ENCODE data around the gene IRF2BP2. TPM values are rescaled to one million over a fixed set of nuclear protein-coding genes. Genes with fewer than 3 reads are reported as not detected.

The IRF2BP2 gene
- total RNA-seq, 4 donors from 2014 or later, result 71.4 to 107 (median 93.8) TPM

GRCh38 chr1:234617986-234618736 is 8.2 kb upstream of the IRF2BP2 start:
- peaks cover 0 to 77% (median 50%) of the 10 kb centered on the region in 4 donors for H3K4me1 ChIP-seq
- no peaks in the 10 kb centered on the region for H3K27me3 ChIP-seq
- H3K36me3 ChIP-seq, result no peaks in the 10 kb centered on the region
- no peak for TF ChIP-seq POLR2A (IDR thresholded peaks at IDR 0.05)
- TF ChIP-seq CTCF (IDR thresholded peaks at IDR 0.05), result no peak
- TF ChIP-seq EP300 (IDR thresholded peaks at IDR 0.05), result peak in 1 of 2 donors; percentile 52
- no peak for DNase-seq (ENCODE audit: low spot score in 2 of 2)
- H3K9me3 ChIP-seq, result no peaks in the 10 kb centered on the region
- H3K27ac ChIP-seq, result peak overlapping the region; percentile 18 to 100 (median 67)
- 48 to 50% methylated on average over 7 of the region's 7 CpGs for WGBS, 2 donors
- no peak overlapping the region for H3K4me3 ChIP-seq

- no peaks in the 10 kb centered on the region for H3K36me3 ChIP-seq
- H3K4me3 ChIP-seq, result no peak overlapping the region
- H3K9me3 ChIP-seq, result no peaks in the 10 kb centered on the region
- peak in 1 of 2 donors; percentile 28 for DNase-seq (ENCODE audit: low spot score in 2 of 2)
- TF ChIP-seq CTCF (IDR thresholded peaks at IDR 0.05) (peak in 2 of 5 experiments; percentile 31 to 34), EP300 (IDR thresholded peaks at IDR 0.05) (peak; percentile 43 to 87), POLR2A (IDR thresholded peaks at IDR 0.05) (no peak)
- no peaks in the 10 kb centered on the region for H3K27me3 ChIP-seq
- 52 to 59% methylated on average over 14 of the region's 14 CpGs for WGBS, 2 donors
- peaks cover 0 to 85% (median 53%) of the 10 kb centered on the region in 4 donors for H3K4me1 ChIP-seq
- H3K27ac ChIP-seq, result peak overlapping the region; percentile 18 to 100 (median 67)
Observed at GRCh38 chr1:234617131-234617985, 7.4 kb upstream of the IRF2BP2 start.

- Histone ChIP-seq H3K4me1 (peaks cover 0 to 89% (median 60%) of the 10 kb centered on the region in 4 donors), H3K36me3 (no peaks in the 10 kb centered on the region), H3K9me3 (no peaks in the 10 kb centered on the region), H3K27me3 (no peaks in the 10 kb centered on the region), H3K4me3 (no peak overlapping the region), H3K27ac (peak overlapping the region; percentile 18 to 100 (median 62))
- 9 to 15% methylated on average over 2 of the region's 2 CpGs for WGBS, 2 donors
- TF ChIP-seq CTCF (IDR thresholded peaks at IDR 0.05) (no peak), POLR2A (IDR thresholded peaks at IDR 0.05) (no peak), EP300 (IDR thresholded peaks at IDR 0.05) (no peak)
- no peak for DNase-seq (ENCODE audit: low spot score in 2 of 2)
Observed at GRCh38 chr1:234616644-234617043, 6.7 kb upstream of the IRF2BP2 start.

- Histone ChIP-seq H3K27me3 (no peaks in the 10 kb centered on the region), H3K36me3 (no peaks in the 10 kb centered on the region), H3K4me3 (no peak overlapping the region), H3K4me1 (peaks cover 0 to 75% (median 56%) of the 10 kb centered on the region in 4 donors), H3K9me3 (no peaks in the 10 kb centered on the region), H3K27ac (peak overlapping the region; percentile 95 to 100 (median 99))
- WGBS, 2 donors, result 19 to 21% methylated on average over 2 of the region's 2 CpGs
- no peak for DNase-seq (ENCODE audit: low spot score in 2 of 2)
- TF ChIP-seq EP300 (IDR thresholded peaks at IDR 0.05) (no peak), POLR2A (IDR thresholded peaks at IDR 0.05) (no peak), CTCF (IDR thresholded peaks at IDR 0.05) (no peak)
Observed at GRCh38 chr1:234614081-234614489, 4.1 kb upstream of the IRF2BP2 start.

Measured in tibial nerve (tissue), 4 donors.